ENCODE measurements around the gene CAPN2.

- TF ChIP-seq CTCF (conservative IDR thresholded peaks at IDR 0.05): no peak
- TF ChIP-seq ZFX (IDR thresholded peaks at IDR 0.05): no peak
These were observed 111.9 kb downstream of the CAPN2 start for GRCh38 chr1:223824287-223824686.

Data from C4-2B (cell line).